Mesothelial cell of epicardium (in vitro differentiated cells): Measurements from ENCODE around the gene SYNE1. TPM values are rescaled to one million over a fixed set of nuclear protein-coding genes. Genes with fewer than 3 reads are reported as not detected.

ENCODE experiments used
- DNase-seq, 2 experiments: peaks; one replicate each; pipeline ENCODE4 v3.0.0; 2021; ENCODE audit warnings: low spot score in 2 of 2; ENCODE audit not compliant: unreplicated experiment in 2 of 2
- H3K27ac Mint-ChIP-seq: 2 replicates; pipeline ENCODE4 v1.8.0; 2021; ENCODE audit warnings: mixed read lengths
- H3K27me3 Mint-ChIP-seq: 2 replicates; pipeline ENCODE4 v1.8.0; 2021; ENCODE audit warnings: low read depth, mixed read lengths
- H3K36me3 Mint-ChIP-seq: 2 replicates; pipeline ENCODE4 v1.8.0; 2021; ENCODE audit warnings: mixed read lengths
- H3K4me1 Mint-ChIP-seq: 2 replicates; pipeline ENCODE4 v1.8.0; 2021; ENCODE audit warnings: mixed read lengths
- H3K4me3 Mint-ChIP-seq: 2 replicates; pipeline ENCODE4 v1.8.0; 2021; ENCODE audit warnings: mild to moderate bottlenecking, moderate library complexity, mixed read lengths
- H3K9me3 Mint-ChIP-seq: 2 replicates; pipeline ENCODE4 v1.8.0; 2021; ENCODE audit warnings: mixed read lengths
- CTCF ChIP-seq: fragments of 200-600 bp; sonication (generic); IDR thresholded peaks from one replicate; pipeline ENCODE4 v1.5.0; 2021; ENCODE audit warnings: antibody characterized with exemption; ENCODE audit not compliant: unreplicated experiment
- total RNA-seq: library from RNA; stranded (reverse); gene quantifications from 3 replicates; pipeline ENCODE4 v1.2.1, GENCODE V29; 2021

Gene SYNE1
- total RNA-seq, 1 donor from 2014 or later = 60.5 TPM

GRCh38 chr6:152180601-152181000 is 456.6 kb downstream of the SYNE1 start:
- no peak for DNase-seq
- Mint-ChIP-seq H3K4me1 (no peaks in the 10 kb centered on the region), H3K27me3 (no peaks in the 10 kb centered on the region), H3K4me3 (no peak overlapping the region), H3K9me3 (no peaks in the 10 kb centered on the region), H3K27ac (no peak overlapping the region), H3K36me3 (peaks cover 3% of the 10 kb centered on the region)
- TF ChIP-seq CTCF = no peak

GRCh38 chr6:152176268-152176667 is 460.9 kb downstream of the SYNE1 start:
- Mint-ChIP-seq H3K36me3 (peaks cover 10% of the 10 kb centered on the region), H3K4me1 (no peaks in the 10 kb centered on the region), H3K9me3 (peaks cover 3% of the 10 kb centered on the region), H3K27me3 (no peaks in the 10 kb centered on the region), H3K27ac (no peak overlapping the region), H3K4me3 (no peak overlapping the region)
- DNase-seq = no peak
- no peak for TF ChIP-seq CTCF

- no peak for TF ChIP-seq CTCF
- Mint-ChIP-seq H3K36me3 (peaks cover 12% of the 10 kb centered on the region), H3K27ac (no peak overlapping the region), H3K4me3 (no peak overlapping the region), H3K27me3 (no peaks in the 10 kb centered on the region), H3K9me3 (peaks cover 7% of the 10 kb centered on the region), H3K4me1 (no peaks in the 10 kb centered on the region)
- no peak for DNase-seq
These were observed 463.2 kb downstream of the SYNE1 start for GRCh38 chr6:152173957-152174356.

GRCh38 chr6:152173321-152173720 is 463.8 kb downstream of the SYNE1 start:
- no peak for DNase-seq
- Mint-ChIP-seq H3K27ac (no peak overlapping the region), H3K27me3 (no peaks in the 10 kb centered on the region), H3K36me3 (peaks cover 12% of the 10 kb centered on the region), H3K4me3 (no peak overlapping the region), H3K9me3 (peaks cover 7% of the 10 kb centered on the region), H3K4me1 (no peaks in the 10 kb centered on the region)
- TF ChIP-seq CTCF = no peak

DNA sequence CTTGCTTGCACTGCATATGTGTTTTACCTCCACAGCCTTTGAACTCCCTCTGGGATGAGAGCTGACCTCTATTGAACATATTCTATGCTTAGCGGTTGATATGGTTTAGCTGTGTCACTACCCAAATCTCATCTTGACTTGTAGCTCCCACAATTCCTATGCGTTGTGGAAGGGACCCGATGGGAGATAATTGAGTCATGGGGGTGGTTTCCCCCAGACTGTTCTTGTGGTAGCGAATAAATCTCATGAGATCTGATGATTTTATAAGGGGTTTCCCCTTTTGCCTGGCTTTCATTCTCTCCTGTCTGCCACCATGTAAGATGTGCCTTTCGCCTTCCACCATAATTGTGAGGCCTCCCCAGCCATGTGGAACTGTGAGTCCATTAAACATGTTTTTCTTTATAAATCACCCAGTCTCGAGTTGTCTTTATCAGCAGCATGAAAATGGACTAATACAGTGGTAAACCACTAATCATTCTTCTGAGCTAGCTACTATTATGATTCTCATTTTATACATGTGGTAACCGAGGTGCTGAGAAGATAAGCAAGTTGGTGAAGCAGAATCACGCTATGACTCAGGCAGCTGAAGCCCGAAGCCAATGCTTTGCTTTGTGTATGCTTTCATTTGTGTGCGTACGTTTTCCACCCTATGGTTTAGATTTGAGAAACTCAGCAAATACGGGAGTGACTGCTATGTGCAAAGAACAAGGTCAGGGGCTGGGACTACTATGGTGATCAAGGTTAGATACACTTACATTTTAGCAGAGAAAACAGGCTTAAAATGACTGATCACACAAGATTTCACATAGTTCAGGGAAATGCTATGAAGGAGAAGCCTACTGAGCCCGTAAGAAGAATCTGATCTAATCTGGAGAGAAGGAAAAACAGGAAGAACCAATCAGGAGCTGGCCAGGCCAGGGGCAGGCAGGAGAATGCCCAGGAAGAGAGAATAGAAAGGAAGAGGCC is 466.2 kb downstream of the SYNE1 start:
- no peak overlapping the region for H3K4me3 Mint-ChIP-seq
- H3K27me3 Mint-ChIP-seq = no peaks in the 10 kb centered on the region
- peaks cover 12% of the 10 kb centered on the region for H3K36me3 Mint-ChIP-seq
- H3K27ac Mint-ChIP-seq = no peak overlapping the region
- peaks cover 7% of the 10 kb centered on the region for H3K9me3 Mint-ChIP-seq
- no peak for DNase-seq
- no peaks in the 10 kb centered on the region for H3K4me1 Mint-ChIP-seq
- no peak for TF ChIP-seq CTCF
